ENCODE measurements around the gene IL3. TPM values are rescaled to one million over a fixed set of nuclear protein-coding genes. Genes with fewer than 3 reads are reported as not detected.
A peak's percentile ranks its signal among the peaks of the same experiment; 100 is the strongest.

The IL3 gene
- total and polyA plus RNA-seq, 9 of the 15 experiments (the other 6 are each of a cell fraction or from before 2014, with no cell fraction given), result not detected

- TF ChIP-seq SNRNP70 (optimal IDR thresholded peaks at IDR 0.05; ENCODE audit: low read depth, low read length) (no peak), KDM4B (IDR thresholded peaks at IDR 0.05; ENCODE audit: borderline replicate concordance in 2 of 2, low read depth in 1 of 2) (no peak), ZNF445 (CRISPR knock-in tag; IDR thresholded peaks at IDR 0.05; ENCODE audit: low read depth) (peak; percentile 93), HOXB6 (CRISPR knock-in tag; IDR thresholded peaks at IDR 0.05; ENCODE audit: borderline replicate concordance) (no peak), ZBTB17 (CRISPR knock-in tag; IDR thresholded peaks at IDR 0.05) (no peak), MAFG (tag; conservative IDR thresholded peaks at IDR 0.05) (peak; percentile 68), NFE2 (IDR thresholded peaks at IDR 0.05; ENCODE audit: low read depth) (peak; percentile 66; the same call in 1 of the 2 replicates), MGA (IDR thresholded peaks at IDR 0.05) (peak; percentile 19; the same call in 1 of the 2 replicates), HDAC8 (tag; IDR thresholded peaks at IDR 0.05) (no peak), EWSR1 (IDR thresholded peaks at IDR 0.05; ENCODE audit: borderline replicate concordance, low read depth, partially characterized antibody) (no peak), NR4A1 (CRISPR knock-in tag; IDR thresholded peaks at IDR 0.05) (no peak), NR4A1 (tag; IDR thresholded peaks at IDR 0.05) (0 out of 2 replicates have a peak, but pooled peaks have one; percentile 38)
- TF ChIP-seq, protein P1, sequence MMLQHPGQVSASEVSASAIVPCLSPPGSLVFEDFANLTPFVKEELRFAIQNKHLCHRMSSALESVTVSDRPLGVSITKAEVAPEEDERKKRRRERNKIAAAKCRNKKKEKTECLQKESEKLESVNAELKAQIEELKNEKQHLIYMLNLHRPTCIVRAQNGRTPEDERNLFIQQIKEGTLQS (IDR thresholded peaks at IDR 0.05), result peak; percentile 84
- TF ChIP-seq, protein P1 (CRISPR knock-in tag; conservative IDR thresholded peaks at IDR 0.05), result no peak
Observed at GRCh38 chr5:132070460-132071337, 10.2 kb downstream of the IL3 start (continued).

All from K562 (cell line).